Stimulated activated CD8-positive, alpha-beta memory T cell treated with anti-CD3 and anti-CD28 coated beads, Interleukin-12 subunit alpha, Interleukin-12 subunit beta, amount 100 ng/mL, for 4 hours (primary cell): ENCODE measurements around the gene RAMP3.
"Not testable (repeated sequence)": the region's sequence is repeated elsewhere in the genome, so short reads cannot be mapped to it uniquely, and the experiment has no call there.

Experiments
- DNase-seq: peaks from one replicate; pipeline ENCODE4 v3.0.0-alpha.2; 2020; ENCODE audit warnings: low read depth

Gene RAMP3

DNA sequence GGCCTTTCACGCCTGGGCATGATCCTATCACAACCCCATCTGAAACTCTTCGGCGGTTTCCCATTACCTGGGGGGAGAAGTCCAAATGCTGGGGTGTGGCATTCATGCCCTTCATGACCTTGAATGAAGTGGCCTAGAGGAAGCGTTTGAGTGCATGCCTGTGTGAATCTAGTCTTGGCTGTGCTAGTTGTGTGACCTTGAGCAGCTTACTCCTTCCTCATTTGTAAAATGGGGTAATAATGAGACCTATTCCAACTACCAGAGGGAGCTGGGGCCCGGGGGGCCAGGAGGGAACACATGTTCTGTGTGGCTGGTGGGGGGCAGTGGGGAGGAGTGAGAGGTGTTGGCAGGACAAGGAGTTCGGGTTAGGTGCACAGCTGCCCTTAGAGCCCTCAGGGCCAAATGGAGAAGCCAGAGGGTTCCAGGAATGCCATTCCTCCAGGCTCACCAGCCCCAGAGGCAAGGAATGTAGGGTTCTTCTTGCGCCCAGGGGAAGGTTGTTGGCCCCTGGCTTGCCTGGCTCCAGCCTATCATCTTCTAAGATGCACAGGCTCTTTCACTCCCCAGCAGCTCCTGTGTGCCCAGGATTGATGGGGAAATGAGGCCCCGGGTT is 24.8 kb upstream of the RAMP3 start:
- no peak for DNase-seq

DNA sequence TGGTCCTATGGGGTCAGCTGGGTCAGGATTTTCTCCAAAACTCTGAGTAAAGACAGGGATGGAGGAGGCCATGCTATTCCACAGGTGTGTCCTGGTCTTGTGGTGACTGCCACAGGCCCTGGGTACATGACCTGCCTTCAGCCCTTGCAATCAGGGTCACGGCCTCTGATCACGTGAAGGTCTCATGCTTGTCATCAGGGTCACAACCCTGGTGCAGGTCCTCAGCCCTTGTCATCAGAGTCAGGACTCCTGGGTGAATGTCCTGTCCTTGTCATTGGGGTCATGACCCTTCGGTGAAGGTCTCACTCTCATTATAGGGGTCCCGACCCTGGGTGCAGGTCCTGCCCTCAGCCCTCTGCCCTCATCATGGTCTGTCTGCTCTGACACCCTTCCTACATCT is 24.2 kb upstream of the RAMP3 start:
- no peak for DNase-seq

DNA sequence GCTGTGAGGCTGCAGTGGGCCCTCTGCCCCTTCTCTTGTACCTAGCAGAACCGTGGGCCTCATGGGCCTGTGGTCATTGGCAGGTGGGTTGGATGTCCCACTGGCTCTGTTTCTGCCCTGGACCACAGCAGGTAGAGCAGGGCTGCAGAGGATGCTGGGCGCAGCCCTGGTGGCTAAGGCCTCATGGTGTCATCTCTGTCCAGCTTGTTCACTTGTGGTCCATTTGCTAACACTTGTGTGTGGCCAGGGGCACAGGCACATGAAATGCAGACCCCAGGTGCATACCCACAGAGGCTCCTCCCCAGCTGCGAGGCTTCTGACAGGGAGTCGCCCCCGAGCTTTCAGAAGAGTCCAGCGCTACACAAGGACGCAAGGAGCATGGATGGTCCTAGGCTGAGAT is 23.7 kb upstream of the RAMP3 start:
- DNase-seq = no peak

DNA sequence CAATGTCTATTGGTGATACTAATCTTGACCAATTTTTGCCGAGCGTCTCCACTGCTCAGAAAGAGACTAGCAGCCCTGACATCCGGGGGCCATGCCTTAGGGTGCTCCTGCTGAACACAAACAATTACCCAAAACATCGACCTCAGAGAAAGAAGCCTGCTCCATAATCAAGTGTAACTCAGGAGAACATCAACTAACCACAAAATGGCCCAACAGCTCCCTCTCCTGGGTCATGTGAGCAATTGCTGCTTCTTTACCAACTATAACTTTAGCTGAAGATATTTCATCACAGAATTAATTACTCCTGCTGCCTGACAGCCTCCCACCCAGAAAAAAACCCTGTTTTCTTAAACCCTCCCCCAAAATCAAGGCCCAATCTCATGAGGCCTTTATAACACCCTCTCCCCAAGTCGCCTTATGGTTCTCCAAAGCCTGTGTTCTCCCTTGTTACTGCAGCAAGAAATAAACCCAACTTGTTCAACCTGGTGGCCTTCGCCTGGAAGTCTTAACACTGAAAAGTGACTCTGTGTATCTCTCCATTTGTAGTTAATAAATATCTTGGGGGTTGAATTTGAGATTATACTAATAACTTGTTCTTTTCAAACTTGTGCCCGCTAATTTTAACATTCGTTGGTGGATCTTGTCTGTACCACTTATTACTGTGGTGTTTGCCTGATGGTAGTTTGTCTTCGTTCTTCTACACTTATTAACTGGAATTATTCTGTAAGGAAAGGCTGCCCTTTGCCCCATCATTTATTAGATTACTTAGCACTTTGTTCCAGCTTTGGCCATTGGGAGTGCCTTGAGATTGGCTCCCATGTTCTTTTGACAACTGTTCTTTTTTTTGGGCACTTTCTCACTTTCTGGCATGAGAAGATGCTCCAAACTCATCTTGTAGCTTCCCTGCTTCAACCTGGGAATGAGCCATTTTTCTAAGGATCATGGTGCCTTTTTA is 21.2 kb upstream of the RAMP3 start:
- peak; percentile 19 for DNase-seq

DNA sequence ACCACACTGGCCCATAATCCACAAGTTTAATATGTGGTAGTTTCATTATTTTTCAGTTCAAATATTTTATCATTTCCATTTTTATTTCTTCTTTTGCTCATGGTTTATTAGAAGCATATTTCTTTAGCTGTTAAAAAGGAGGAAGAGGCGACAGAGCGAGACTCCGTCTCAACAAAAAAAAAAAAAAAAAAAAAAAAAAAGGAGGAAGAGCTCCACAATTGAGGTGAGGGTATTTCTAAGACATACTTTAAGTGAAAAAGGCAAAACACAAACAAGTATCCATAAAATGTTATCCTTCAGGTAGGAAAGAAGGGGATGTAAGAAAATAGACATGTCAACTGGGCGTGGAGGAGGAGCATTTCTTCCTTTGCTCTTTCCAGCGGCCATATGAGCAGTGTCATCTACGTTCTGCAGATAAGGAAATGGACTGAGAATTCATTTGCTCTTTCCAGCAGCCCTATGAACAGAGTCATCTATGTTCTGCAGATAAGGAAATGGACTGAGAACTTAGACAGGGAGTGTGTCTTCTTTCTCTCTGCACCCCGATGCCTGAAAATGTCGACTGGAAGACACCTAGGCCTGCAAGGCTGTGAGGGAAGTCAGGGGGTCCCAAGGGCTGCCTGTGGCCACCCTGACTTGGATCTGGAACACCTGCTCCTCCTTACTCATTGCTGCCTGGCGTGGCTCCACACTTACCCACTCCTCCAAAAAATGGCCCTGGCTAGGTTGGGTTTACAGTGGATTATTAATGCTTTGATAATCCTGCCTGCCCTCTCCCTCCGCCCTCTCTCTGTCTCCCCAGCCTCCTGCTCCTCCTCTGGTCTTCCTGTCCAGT is 18.9 kb upstream of the RAMP3 start:
- no peak for DNase-seq

DNA sequence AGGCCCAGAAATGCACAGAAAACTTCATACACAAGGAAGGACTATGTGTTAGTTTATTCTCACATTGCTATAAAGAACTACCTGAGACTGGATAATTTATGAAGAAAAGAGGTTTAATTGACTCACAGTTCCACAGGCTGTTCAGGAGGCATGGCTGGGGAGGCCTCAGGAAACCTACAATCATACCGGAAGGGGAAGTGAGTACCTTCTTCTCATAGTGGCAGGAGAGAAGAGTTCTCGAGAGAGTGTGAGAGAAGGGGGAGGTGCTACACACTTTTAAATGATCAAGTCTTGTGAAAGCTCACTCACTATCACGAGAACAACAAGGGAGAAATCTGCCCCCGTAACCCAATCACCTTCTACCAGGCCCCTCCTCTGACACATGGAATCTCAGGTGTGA is 16.8 kb upstream of the RAMP3 start:
- no peak for DNase-seq

DNA sequence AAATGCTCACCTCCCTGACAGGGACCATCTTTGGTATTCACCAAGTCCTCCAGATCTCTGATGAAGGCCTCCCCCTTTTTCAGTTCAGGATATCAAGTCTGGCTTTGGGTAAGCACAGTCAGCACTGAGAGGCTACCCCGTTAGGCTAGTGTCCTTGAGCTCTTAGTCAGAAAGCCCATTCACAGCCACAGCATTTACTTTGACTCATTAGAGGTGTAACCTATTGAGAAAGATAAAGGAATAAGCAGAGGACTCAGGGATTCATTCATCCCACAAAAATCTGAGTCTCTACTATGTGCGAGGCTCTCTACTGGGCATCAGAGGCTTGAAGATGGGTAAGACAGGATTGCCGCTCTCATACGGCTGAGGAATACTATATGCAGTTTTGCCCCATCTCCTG is 14.0 kb upstream of the RAMP3 start:
- no peak for DNase-seq

DNA sequence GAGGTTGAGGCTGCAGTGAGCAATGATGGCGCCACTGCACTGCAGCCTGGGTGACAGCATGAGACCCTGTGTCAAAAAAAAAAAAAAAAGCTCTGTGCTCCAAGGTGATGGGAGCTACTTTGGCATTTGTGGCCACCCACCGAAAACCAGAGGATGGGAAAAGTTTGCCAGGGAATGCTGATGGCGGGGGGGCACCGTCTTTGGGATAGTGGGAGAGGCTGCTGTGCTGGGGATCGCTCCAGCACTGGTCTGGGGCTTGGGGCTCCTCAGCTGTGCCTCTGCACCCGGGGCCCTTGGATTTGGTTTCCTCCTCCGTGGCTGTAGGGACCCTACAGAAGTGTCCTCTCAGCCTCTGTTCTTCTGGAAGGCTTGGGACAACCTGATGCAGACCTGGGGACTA is 11.7 kb upstream of the RAMP3 start:
- DNase-seq = no peak

DNA sequence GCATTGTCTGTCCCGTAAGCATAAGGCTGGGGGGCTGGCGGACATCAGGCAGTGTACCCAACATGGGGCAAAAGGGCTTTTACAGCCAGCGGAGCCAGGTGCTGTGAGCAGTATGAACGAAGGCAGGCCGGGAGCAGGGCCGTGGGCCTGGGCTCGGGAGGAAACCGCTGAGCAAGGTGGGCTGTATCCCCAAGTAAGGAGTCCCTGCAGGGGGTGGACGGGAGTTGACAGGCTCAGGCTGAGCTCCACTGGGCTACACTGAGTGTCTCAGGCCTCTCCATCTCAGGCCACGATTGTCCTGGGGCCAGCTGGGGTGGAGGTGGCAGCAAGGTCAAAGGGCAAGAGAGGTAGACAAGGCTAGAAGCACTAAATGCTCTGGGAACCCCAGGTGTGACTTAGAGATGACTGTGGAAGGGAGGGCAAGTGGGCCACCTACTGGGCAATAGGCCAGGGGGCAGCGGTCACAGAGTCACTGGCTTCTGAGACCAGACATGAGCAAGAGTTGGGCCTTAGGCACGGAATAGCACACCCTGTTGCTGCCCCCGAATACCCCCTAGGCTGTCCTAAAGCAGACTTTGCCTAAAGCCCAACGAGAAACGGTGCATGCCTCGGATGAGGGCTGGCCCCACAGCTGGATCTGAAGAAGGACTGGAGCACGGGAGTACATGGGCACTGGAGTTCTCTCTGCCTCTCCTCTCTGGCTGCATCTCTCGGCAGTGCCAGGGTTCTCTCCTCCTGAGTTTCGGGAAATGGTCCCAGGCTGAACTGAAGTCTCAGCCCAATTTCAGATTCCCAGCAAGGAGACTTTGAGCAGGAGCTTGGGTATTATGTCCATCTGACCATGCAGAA is 10.8 kb upstream of the RAMP3 start:
- DNase-seq = no peak

DNA sequence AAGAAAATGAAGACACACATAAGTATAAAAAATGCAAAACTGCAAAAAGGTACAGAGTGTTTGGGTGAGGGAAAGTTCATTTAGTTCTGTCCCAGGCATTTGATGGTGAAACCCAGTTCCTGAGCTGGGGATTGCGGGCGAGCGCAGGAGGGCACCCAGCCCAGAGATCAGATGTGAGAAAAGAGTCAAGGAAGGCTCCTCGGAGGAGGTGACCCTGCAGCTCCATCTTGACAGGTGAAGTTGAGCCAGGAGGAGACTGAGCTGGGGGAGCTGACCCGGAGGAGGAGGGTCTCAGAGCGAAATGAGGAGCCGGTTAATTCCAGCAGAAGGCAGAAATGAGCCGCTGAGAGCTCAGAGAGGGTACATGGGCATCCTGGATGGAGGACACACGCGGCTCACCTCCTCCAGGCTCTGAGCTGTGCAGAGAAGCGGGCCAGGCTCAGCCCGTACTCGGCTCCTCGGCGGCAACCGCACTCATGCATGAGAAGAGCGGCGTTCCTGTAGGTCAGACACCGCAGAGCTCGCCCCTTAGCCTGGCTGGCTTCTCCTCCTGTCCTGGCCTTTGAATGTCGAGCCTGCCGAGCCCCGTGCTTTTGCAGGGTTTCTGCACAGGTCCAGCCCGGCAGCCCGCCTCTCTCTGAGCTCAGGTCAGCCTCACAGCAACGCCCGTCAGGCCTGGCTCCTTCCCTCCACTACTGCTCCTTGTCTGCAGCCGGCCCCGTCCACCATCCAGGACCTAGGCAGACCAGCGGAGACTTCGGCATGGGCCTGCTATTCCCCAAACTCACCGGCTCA is 9.5 kb upstream of the RAMP3 start:
- DNase-seq = no peak

DNA sequence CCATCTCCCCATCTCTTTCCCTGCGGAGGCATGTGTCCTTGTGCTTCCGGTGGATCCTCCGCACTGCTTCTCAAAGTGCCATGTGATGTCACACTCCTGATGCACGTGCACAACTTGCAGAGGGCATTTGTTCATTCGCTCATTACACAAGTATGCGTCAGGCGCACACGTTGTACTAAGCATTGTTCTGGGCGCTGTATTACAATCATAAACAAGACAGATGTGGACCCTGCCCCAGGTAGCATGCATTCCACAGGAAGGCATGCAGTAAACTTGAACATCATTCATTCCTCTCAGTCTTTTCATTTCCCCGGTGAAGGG is 9.0 kb upstream of the RAMP3 start:
- DNase-seq = no peak

DNA sequence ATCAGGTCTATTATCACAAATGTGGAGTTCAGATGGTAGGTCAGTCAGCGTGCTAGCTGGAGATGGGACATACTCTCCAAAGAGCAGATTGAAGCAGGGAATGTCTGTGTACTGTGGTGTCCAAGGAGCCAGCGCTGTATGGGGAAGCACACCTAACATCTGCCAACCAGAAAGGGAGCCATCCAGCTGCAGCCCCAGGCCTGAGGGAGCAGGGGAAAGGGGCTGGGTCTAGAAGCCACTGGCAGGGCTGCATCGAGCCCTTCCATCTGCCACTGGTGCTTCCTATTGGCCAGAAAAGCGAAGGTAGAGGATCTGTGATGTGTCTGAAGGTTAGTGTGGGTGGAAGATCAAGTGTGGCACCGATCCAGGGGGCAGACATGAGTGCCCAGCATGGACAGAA is 8.0 kb upstream of the RAMP3 start:
- no peak for DNase-seq

DNA sequence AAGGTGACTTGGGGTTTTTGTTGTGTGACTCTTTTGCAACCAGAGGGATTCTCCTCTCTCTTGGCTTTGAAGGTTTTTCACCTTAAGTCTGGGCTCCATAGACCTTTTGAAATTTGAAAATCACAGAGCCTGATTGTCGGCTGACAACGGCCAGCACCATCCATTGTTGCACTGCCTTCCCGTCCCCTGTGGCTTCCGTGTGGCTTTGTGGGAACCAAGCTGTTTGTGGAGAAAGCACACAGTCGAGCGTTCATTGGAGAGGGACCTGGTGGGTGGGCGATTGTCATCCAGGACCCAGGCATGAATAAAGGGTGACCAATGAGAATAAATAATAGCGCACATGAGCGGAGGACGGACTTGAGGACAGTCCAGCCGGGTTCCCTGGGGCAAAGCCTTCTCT is 7.4 kb upstream of the RAMP3 start:
- DNase-seq = no peak

DNA sequence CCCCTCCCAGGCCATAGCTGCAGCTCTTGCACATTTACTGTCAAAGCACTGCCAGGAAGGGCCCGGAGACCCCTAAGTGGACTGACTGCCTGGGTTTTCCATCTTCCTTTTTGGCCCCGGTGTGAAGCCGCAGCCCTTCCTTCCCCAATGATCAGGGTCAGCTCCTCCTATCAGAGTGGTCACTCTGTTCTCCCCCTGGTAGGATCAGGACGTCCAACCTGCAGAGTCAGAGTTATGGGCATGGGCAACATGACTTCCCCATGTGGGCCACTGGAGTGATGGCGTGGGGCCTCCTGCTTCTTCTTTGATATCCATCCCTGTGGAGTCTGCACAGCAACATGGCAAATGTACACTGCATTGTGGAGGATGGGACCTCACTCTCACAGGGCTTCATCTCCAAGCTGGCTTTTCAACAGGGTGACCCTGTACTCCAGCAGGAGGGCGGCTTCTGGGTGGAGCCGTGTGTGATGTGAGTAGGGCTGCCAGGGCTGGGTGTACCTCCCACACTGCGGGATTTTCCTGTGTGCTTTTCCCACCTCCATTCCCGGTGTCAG is 6.4 kb upstream of the RAMP3 start:
- DNase-seq = no peak

DNA sequence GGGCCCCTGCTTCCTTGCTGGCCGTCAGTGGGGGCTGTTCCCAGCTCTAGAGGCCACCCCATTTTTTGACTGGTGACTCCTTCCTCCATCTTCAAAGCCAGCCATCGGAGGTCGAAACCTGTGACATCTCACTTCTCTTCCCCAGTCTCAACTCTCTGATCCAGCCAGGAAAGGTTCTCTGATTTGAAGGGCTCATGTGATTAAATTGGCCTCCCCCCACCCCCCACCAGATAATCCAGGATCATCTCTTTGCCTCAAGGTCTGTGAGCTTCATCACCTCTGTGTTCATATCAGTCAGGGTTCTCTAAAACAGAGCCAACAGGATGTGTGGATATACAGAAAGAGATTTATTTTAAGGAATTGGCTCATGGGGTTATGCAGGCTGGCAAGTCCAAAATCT is 5.6 kb upstream of the RAMP3 start:
- DNase-seq = no peak

DNA sequence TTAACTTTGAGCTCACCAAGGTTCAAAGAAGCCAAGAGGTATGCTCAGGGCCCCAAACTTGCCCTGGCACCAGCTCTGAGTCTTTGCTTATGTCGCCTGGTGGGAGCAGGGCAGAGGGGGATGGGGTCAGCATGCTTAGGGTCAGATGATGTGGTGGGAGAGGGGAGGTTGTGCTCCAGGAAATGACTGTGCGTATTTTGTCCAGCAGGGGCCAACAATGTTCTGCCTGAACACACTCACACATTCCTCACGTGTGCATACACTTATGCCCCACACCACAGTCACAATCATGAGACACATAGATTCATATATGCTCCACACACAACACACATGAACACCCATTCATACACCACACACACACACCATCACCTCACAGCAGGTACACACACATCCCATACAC is 4.4 kb upstream of the RAMP3 start:
- no peak for DNase-seq

DNA sequence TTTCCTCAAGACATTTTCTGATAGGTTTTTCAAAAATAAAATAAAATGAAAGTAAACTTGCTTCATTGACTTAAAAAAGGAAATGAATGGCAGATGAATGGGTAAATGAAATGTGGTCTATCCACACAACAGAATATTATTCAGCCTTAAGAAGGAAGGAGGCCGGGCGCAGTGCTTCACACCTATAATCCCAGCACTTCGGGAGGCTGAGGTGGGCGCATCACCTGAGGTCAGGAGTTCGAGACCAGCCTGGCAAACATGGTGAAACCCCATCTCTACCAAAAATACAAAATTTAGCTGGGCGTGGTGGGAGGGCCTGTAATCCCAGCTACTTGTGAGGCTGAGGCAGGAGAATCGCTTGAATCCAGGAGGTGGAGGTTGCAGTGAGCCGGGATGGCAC is 3.7 kb upstream of the RAMP3 start:
- DNase-seq = not testable (repeated sequence)

DNA sequence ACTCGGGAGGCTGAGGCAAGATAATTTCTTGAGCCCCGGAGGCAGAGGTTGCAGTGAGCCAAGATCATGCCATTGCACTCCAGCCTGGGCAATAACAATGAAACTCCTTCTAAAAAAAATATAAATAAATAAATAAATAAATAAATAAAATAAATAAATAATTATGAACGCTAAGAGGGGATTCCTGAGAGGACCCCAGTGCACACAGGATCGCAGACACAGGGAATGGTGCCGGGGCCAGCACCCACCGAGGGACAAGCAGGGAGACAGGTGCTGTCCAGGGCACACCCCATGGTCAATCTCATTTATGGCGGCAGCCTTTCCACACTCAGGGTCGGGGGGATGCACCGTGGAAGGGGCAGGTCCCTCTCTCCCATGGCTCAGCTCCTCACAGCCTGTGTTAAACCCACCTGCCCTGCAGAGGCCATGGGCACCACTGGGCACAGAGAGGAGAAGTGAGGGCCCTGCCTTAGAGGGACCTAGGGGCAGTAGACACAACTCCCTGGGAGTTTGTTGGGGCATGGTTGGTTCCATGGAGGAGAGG is 2.2 kb upstream of the RAMP3 start:
- DNase-seq = no peak

DNA sequence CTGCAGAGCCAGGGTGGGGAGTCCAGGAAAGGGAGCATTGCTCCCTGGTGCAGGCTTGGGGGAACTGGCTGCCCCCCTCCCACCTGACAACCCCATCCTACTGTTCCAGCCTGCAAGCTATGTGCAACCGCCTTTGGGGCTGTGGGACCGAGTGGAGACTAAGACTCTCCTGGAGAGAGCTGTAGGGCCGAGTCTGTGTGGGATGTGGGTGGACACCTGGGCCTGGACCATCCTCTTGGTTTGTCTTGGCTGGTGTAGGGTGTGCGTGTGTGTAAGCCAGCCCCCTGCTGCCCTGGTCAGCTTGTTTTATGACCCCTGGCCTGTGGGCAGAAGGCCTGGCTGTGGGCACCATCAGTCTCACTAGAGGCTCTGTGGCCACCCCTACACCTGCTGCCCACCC is 1.6 kb upstream of the RAMP3 start:
- no peak for DNase-seq

DNA sequence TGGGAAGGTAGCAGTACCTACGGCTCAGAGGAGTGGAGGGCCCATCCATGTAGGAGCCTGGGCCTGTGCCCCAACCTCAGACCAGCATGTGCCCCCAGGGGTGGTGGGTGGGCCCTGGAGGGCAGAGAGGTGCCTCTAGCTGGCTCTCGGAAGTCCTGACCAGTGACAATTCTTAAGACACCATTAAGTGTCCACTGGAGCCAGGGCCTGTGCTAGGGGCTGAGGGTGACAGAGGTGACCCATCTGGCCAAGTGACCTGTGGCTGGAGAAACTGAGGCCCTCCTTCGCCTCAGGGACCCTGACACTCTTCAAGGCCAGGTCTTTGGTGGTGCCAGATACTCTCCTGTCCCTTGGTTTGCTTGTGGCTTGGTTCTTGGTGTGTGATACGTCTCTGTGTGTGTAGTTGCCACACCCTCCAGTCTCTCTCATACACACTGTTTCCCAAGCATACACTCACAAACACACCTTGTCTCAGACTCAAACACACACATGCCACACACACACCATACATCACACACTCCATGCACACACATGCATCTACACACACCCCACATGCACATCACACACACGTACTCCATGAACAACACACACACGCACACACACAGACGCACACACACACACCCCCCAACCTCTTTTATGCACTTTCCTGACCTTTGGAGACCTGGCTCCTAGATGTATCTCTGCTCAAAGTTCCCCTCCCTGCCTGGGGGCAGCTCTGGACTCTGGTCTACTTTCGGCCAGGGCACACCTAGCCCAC is 897 bp upstream of the RAMP3 start:
- no peak for DNase-seq
